PC-9 (cell line): ENCODE data around the gene SH3TC1.

Experiments
- CTCF ChIP-seq: fragments of 200-600 bp; sonication (generic); conservative IDR thresholded peaks from 2 replicates; pipeline ENCODE4 v1.6.1; 2017; ENCODE audit warnings: mixed run types, antibody characterized with exemption, mild to moderate bottlenecking, moderate library complexity
- EZH2 ChIP-seq: fragments of 200-600 bp; sonication (generic); IDR thresholded peaks from 2 replicates; pipeline ENCODE4 v1.8.0; 2017; ENCODE audit warnings: antibody characterized with exemption, low read depth

- TF ChIP-seq CTCF = no peak
- TF ChIP-seq EZH2 = no peak
Measured at GRCh38 chr4:8285976-8286718, 87.1 kb downstream of the SH3TC1 start.
